Left cardiac atrium (tissue), 4 donors: ENCODE measurements around the gene ATP6AP1. TPM values are rescaled to one million over a fixed set of nuclear protein-coding genes. Genes with fewer than 3 reads are reported as not detected.

Experiments used
- ATAC-seq, 2 donors: fragments of 200-7000 bp; cut with Tn5 transposase; one replicate each; pipeline ENCODE4 v1.9.1; 2020; ENCODE audit warnings: mild to moderate bottlenecking in 2 of 2, moderate library complexity in 2 of 2
- DNase-seq: peaks from one replicate; pipeline ENCODE4 v3.0.0-alpha.2; 2020
- intact Hi-C, 2 donors: fragments of 100-400 bp; cut with DNase I; formaldehyde crosslinking; loops; one replicate each; pipeline versions ENCODE4 v1.14.1 to v1.15.1; 2022 to 2023
- total RNA-seq, 2 donors: library from RNA; stranded (reverse); fragmentation: NEBNext Ultra II Directional; extraction: Animal tissue kit (Norgen Biotek cat#: 25700); gene quantifications; one replicate each; pipeline ENCODE4 v1.2.1, GENCODE V29; 2021
- donor health status: DM: no; HTN: yes; CAD: no.
- donor health status: DM: no; HTN: yes; CAD: no; lungs with severe emphysema.
- donor health status: DM: yes; HTN: yes; CAD: no.
- donor health status: Dilated cardiomyopathy.

The ATP6AP1 gene
- total RNA-seq, 2 donors from 2014 or later, result 70.8 to 86.0 TPM

GRCh38 chrX:154464806-154465365 is 36.4 kb downstream of the ATP6AP1 start:
- ATAC-seq (no peak), DNase-seq (no peak)
- intact Hi-C loops, result no loop called here

GRCh38 chrX:154465601-154466000 is 37.1 kb downstream of the ATP6AP1 start:
- DNase-seq (peak; percentile 14), ATAC-seq (no peak)
- intact Hi-C loops, result no loop called here

GRCh38 chrX:154466036-154466435 is 37.6 kb downstream of the ATP6AP1 start:
- intact Hi-C loops, result no loop called here
- ATAC-seq (no peak), DNase-seq (no peak)

DNA sequence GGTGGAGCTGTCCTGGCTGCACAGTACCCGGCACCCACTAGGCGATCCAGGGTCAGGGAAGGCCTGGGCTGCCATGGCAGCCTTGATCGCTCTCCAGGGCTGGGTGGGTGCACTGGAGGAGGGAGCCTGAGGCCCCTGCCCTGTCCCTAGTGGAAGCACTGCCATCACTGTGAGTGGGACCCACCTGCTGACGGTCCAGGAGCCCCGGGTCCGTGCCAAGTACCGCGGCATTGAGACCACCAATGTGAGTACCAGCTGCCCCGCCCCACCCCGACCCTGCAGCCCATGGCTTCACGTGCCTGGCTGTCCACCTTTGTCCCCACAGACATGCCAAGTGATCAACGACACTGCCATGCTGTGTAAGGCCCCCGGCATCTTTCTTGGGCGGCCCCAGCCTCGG is 38.4 kb downstream of the ATP6AP1 start:
- DNase-seq (peak; percentile 15), ATAC-seq (no peak)
- intact Hi-C loops, result no loop called here

DNA sequence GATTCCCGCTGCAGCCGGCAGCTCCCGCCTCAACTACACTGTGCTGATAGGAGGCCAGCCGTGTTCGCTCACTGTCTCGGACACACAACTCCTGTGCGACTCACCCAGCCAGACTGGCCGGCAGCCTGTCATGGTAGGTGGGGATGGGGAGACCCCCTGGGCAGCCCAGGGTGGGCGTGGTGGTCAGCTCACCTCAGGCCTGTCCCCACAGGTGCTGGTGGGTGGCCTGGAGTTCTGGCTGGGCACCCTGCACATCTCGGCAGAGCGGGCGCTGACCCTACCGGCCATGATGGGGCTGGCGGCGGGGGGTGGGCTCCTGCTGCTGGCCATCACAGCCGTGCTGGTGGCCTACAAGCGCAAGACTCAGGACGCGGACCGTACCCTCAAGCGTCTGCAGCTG is 39.1 kb downstream of the ATP6AP1 start:
- intact Hi-C loops, result no loop called here
- ATAC-seq, result no peak
- DNase-seq, result peak; percentile 15

DNA sequence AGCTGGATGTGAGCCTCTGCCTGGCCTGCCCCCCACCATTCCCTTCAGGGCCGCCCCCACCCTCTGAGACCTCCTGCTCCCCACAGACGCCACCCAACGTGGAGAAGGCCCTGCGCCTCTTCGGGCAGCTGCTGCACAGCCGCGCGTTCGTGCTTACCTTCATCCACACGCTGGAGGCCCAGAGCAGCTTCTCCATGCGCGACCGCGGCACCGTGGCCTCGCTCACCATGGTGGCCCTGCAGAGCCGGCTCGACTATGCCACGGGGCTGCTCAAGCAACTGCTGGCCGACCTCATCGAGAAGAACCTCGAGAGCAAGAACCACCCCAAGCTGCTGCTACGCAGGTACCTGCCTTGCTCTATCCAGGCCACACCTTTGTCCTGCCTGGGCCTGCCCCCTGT is 39.7 kb downstream of the ATP6AP1 start:
- intact Hi-C loops, result no loop called here
- ATAC-seq, result no peak
- DNase-seq, result no peak

DNA sequence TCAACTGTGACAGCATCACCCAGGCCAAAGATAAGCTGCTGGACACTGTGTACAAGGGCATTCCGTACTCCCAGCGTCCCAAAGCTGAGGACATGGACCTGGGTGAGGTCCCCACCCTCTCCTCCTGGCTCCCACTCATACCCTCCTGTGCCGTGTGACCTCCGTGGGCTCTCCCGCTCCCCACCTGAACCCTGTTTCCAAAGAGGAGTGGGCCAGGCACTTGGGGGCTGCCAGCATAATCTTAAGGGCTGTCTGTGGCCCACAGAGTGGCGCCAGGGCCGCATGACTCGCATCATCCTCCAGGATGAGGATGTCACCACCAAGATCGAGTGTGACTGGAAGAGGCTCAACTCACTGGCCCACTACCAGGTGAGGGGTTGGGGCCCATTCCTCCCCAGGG is 40.6 kb downstream of the ATP6AP1 start:
- ATAC-seq (no peak), DNase-seq (no peak)
- intact Hi-C loops, result no loop called here

DNA sequence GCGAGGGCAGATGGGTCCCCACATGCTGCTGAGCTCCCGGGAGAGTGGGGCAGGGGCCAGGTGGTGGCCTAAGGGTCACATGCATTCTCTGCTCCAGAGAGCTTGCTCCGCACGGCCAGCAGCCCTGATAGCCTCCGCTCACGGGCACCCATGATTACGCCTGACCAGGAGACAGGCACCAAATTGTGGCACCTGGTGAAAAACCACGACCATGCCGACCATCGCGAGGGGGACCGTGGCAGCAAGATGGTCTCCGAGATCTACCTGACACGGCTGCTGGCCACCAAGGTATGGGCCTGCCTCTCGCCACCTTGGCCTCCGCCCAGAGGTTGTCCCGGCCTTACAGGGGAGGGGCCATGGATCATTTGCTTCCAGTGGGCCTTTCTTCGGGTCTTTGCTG is 41.4 kb downstream of the ATP6AP1 start:
- ATAC-seq, result no peak
- intact Hi-C loops, result no loop called here
- DNase-seq, result no peak

- no peak for DNase-seq
- intact Hi-C loops, result no loop called here
- ATAC-seq, result no peak
Observed at GRCh38 chrX:154470434-154470833, 42.0 kb downstream of the ATP6AP1 start.

- intact Hi-C loops, result no loop called here
- no peak for DNase-seq
Observed at GRCh38 chrX:154470914-154471568, 42.6 kb downstream of the ATP6AP1 start.

DNA sequence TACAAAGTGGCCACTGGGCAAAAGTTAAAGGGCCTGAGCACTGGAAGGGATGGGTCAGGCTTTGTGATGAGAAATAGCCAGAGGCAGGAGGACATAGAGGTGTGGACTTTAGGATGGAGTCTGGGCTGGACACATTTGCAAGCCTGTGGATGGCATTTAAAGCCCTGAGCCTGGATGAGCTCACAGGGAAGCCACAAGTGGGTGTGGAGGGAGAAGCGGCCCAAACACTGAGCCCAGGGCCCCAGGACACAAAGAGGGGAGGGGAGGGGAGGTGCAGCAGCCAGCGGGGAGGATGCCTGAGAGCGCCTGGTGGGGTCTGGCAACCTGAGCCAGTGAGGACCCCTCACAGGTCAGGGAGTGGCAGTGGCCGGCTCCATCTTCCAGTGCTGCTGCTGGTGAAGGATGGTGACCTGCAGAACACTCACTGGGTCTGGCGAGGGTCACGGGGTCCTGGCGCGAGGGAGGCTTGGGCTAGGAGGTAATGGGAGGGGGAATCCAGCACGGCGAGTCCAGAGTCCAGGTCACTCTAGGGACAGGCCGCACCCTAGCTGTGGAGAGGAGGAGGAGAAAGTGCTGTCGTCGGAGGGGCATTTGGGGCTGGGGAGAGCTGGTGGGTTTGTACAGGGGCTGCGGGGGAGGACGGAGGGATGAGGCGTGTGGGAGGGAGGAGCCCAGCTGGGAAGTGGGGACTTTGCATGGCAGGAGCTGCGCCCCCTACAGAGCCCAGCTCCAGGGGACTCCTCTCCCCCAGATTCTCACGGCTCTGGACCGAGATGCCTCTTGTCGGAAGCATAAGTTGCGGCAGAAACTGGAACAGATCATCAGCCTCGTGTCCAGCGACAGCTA is 43.6 kb downstream of the ATP6AP1 start:
- intact Hi-C loops, result no loop called here
- DNase-seq, result no peak
- no peak for ATAC-seq

More at GRCh38 chrX:154470914-154471568, 42.6 kb downstream of the ATP6AP1 start:
- no peak for ATAC-seq

DNA sequence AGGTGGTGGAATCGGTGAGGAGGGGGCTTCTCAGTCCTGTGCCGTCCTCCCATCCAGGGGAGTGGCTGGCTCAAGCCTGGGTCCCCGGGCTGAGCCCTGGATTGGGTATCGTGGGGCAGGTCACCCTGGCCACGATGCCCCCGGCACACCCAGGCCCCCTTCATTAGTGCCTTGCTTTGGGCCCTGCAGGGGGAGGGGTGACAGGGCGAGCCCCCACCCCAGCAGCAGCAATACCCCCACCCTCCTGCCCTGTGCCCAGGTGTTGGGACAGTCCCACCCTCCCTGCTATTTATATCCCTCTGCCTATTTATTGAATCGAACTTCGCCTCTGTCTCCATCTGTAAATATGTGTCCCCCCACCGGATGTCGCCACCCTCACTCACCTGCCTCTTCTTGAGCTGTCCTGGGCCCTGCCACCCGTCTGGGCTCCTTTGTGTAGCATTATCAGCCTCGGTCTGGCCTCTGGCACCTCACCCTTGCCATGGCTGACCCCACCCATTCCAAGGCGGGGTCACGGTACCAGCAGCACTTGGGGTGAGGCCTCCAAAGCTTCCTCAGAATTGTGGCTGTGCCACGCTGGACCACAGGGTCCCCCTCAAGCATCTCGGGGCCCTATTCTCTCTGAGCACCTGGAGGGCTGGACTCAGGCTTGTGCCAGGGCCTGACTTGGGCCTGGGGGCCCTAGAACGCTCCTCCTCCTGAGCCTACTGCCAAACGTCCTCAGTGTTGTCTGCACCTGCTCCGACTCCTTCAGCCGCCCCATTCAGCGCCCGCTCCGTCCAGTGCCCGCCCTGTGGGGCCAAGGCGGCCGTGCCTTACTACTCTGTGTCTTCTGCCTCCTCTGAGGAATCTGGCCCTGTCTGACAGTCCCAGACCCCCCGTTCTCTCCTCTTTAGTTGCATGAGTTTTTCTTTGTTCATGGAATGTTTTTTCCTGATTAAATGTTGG is 44.5 kb downstream of the ATP6AP1 start:
- DNase-seq, result no peak
- no peak for ATAC-seq
- intact Hi-C loops, result no loop called here

DNA sequence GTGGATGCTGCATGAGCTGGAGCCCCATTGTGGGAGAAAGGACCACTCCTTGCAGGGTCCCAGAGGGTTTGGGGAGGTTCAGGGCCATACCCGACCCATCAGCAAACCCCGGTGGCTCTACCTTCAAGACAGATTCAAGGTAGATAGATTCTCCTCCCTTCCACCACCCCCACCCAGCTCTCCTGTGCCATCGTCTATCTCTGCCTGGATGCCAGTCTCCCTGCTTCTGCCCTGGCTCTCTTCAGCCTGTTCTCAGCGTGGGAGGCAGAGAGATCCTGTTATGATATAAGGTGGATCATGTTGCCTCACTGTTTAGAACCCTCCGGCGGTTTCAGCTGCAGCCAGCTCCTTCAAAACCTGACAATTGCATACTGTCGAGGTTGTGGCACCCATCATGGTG is 45.2 kb downstream of the ATP6AP1 start:
- no peak for ATAC-seq
- intact Hi-C loops, result no loop called here

GRCh38 chrX:154476821-154477220 is 48.3 kb downstream of the ATP6AP1 start:
- intact Hi-C loops, result no loop called here
- ATAC-seq, result no peak

More for the DNA sequence above, 45.2 kb downstream of the ATP6AP1 start:
- no peak for DNase-seq

DNA sequence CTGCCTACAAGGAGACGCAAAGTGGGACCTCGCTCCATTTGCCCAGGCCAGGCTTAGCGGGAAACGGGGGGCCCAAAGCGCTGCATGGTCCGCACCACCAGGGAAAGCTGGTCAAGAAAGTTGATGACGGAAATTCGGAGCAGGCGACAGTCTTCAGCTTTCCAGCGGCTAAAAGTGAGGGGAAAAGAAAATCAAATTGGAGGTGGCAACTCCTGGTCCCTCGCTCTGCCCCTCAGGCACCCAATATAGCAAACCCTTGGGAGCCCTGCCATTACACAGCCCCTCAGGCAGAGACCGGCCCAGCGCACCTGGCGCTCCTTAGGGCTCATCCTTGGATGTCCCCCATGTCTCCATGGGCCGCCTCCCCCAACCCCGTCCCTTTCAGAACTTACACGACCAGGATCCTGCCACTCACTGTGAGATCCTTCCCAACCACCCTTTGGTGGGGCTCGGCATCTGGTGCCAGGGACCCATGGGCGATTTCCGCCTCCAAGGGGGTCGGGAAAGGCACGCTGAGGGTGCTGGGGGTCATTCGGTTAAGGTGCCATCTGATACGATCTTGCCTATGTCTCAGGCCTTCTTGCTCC is 49.5 kb downstream of the ATP6AP1 start:
- ATAC-seq (peak in 1 of 2 donors; percentile 1), DNase-seq (no peak)
- intact Hi-C loops, result no loop called here

More at GRCh38 chrX:154476821-154477220, 48.3 kb downstream of the ATP6AP1 start:
- DNase-seq, result no peak

DNA sequence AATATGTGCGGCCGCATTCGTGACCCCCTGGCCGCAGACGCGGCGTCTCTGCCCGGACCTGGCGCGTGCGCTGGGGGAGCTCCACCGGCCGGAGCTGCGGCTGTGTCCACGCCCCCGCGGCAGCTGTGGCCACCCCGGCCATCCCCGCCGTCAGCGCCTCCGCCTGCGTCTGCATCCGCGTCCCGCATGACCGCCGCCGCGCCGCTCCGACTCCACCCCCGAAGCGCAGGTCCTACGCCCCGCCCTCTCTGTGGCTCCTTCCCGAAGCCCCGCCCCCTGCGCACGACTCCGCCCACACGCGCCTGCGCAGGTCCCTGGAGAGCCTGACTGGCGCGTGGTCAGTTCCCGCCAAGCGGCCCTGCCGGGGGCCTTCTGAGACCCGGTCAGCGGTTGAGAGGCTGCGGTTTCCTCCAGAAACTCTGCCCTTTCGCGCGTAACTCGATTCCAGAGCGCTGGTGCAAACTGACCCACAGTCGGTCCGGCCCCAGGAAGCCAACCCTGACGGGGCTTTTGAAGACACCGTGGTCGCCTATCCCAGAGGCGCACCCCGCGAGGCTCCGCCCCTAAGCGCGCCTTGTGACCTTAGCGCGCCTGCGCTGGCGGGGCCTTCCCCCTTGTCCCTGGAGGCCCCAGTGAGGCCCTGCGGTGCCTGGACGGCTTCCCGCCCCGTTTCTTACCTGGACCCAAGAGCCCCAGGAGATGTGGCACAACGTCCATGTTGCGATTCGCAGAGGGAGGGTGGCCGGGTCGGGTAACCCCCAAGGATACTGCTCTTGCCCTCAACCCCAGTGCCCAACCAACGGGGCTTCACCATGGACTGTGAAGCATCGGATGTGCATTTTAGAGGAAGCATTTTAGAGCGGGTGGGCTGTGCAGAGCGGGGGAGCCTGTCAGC is 50.5 kb downstream of the ATP6AP1 start, which contains the start of gene LAGE3:
Gene LAGE3, minus strand, starts transcription at position 554 of the 895 bp plus-strand sequence. Its CDS starts 366 bp downstream, at position 188.
- ATAC-seq (peak; percentile 95 to 97), DNase-seq (peak; percentile 93)
- intact Hi-C loops, result no loop called here

- ATAC-seq, result no peak
- DNase-seq, result no peak
- intact Hi-C loops, result no loop called here
Observed at GRCh38 chrX:154481195-154481594, 52.7 kb downstream of the ATP6AP1 start.
